CD14-positive monocyte (primary cell): ENCODE measurements around the gene GTF3C6. TPM values are rescaled to one million over a fixed set of nuclear protein-coding genes. Genes with fewer than 3 reads are reported as not detected.

Experiments
- DNase-seq, 3 donors: peaks; one replicate each; pipeline ENCODE4 v3.0.0-alpha.2; 2011 to 2022
- H2AFZ ChIP-seq: 2 replicates; pipeline ENCODE4 v1.6.0; 2012; ENCODE audit warnings: mild to moderate bottlenecking, low read depth, low read length, inconsistent platforms; ENCODE audit not compliant: insufficient read depth, poor library complexity, severe bottlenecking
- H3K27ac ChIP-seq, 2 donors: 1 replicate in 1 of 2; 2 replicates in 1 of 2; pipeline ENCODE4 v1.5.1; 2012 to 2013; ENCODE audit warnings: low read length in 2 of 2, control low read depth in 1 of 2, inconsistent platforms in 1 of 2, low read depth in 1 of 2, mild to moderate bottlenecking in 1 of 2
- H3K27me3 ChIP-seq, 2 donors: one replicate each; pipeline versions ENCODE4 v1.6.0 to v1.6.1; 2011 to 2013; ENCODE audit warnings: low read length in 2 of 2; ENCODE audit not compliant: control insufficient read depth in 2 of 2, insufficient read depth in 2 of 2
- H3K36me3 ChIP-seq, 2 donors: replicated peaks in 1 of 2; 1 replicate in 1 of 2; 2 replicates in 1 of 2; pipeline versions ENCODE4 v1.5.1 to v1.6.1; 2012 to 2013; ENCODE audit warnings: low read length in 2 of 2, control low read depth in 1 of 2, inconsistent platforms in 1 of 2, mild to moderate bottlenecking in 1 of 2; ENCODE audit not compliant: insufficient read depth in 2 of 2, control insufficient read depth in 1 of 2
- H3K4me1 ChIP-seq, 2 donors: 1 replicate in 1 of 2; 2 replicates in 1 of 2; pipeline versions ENCODE4 v1.5.1 to v1.6.1; 2012 to 2013; ENCODE audit warnings: low read length in 2 of 2, control low read depth in 1 of 2, inconsistent platforms in 1 of 2, mild to moderate bottlenecking in 1 of 2, moderate library complexity in 1 of 2; ENCODE audit not compliant: insufficient read depth in 2 of 2, control insufficient read depth in 1 of 2
- H3K4me2 ChIP-seq: replicated peaks from 2 replicates; pipeline ENCODE3; 2012; ENCODE audit warnings: low read length, moderate library complexity, mild to moderate bottlenecking; ENCODE audit not compliant: poor library complexity, severe bottlenecking; ENCODE audit errors: extremely low read depth
- H3K4me3 ChIP-seq, 3 experiments: fragments of 200-600 bp in 1 of 3; sonication (generic) in 1 of 3; replicated peaks in 1 of 3; 1 replicate in 2 of 3; 2 replicates in 1 of 3; pipeline ENCODE4 v1.5.1; 2011 to 2013; ENCODE audit warnings: low read length in 3 of 3, mild to moderate bottlenecking in 3 of 3, control low read depth in 2 of 3, low read depth in 2 of 3, inconsistent platforms in 1 of 3, moderate library complexity in 1 of 3
- H3K79me2 ChIP-seq: 2 replicates; pipeline ENCODE4 v1.6.0; 2012; ENCODE audit warnings: mild to moderate bottlenecking, control low read depth, inconsistent platforms, low read length, moderate library complexity; ENCODE audit not compliant: insufficient read depth
- H3K9ac ChIP-seq: 2 replicates; pipeline ENCODE4 v1.6.0; 2017; ENCODE audit warnings: low read length, mild to moderate bottlenecking; ENCODE audit not compliant: insufficient read depth, poor library complexity, severe bottlenecking
- H3K9me3 ChIP-seq, 2 donors: replicated peaks in 1 of 2; 1 replicate in 1 of 2; 2 replicates in 1 of 2; pipeline versions ENCODE4 v1.5.1 to v1.6.1; 2012 to 2013; ENCODE audit warnings: low read length in 2 of 2, control low read depth in 1 of 2; ENCODE audit not compliant: control insufficient read depth in 1 of 2, insufficient read depth in 1 of 2
- H4K20me1 ChIP-seq: 2 replicates; pipeline ENCODE4 v1.6.0; 2012; ENCODE audit warnings: mild to moderate bottlenecking, low read length, control low read depth, moderate library complexity; ENCODE audit not compliant: insufficient read depth
- H3K27ac Mint-ChIP-seq, 7 donors: one replicate each; pipeline ENCODE4 v1.8.0; 2020; ENCODE audit warnings: mild to moderate bottlenecking in 7 of 7, mixed read lengths in 7 of 7, moderate library complexity in 6 of 7, inconsistent platforms in 2 of 7
- H3K27me3 Mint-ChIP-seq, 3 donors: one replicate each; pipeline ENCODE4 v1.8.0; 2021 to 2022; ENCODE audit warnings: low read depth in 3 of 3, mild to moderate bottlenecking in 3 of 3, mixed read lengths in 3 of 3, moderate library complexity in 3 of 3, inconsistent platforms in 1 of 3
- H3K36me3 Mint-ChIP-seq, 2 donors: one replicate each; pipeline ENCODE4 v1.8.0; 2020; ENCODE audit warnings: mixed read lengths in 2 of 2, inconsistent platforms in 1 of 2, mild to moderate bottlenecking in 1 of 2
- H3K4me1 Mint-ChIP-seq: one replicate; pipeline ENCODE4 v1.8.0; 2020; ENCODE audit warnings: mild to moderate bottlenecking, mixed read lengths
- H3K4me3 Mint-ChIP-seq, 2 donors: one replicate each; pipeline ENCODE4 v1.8.0; 2020; ENCODE audit warnings: mild to moderate bottlenecking in 2 of 2, mixed read lengths in 2 of 2, moderate library complexity in 1 of 2
- H3K9me3 Mint-ChIP-seq, 7 donors: one replicate each; pipeline ENCODE4 v1.8.0; 2020 to 2022; ENCODE audit warnings: mixed read lengths in 7 of 7, mild to moderate bottlenecking in 6 of 7, moderate library complexity in 6 of 7, inconsistent platforms in 2 of 7
- CTCF ChIP-seq: fragments of 200-600 bp; IDR thresholded peaks from one replicate; pipeline ENCODE4 v1.8.0; 2022; ENCODE audit warnings: antibody characterized with exemption, mild to moderate bottlenecking
- WGBS: methylation state at CpG from one replicate; pipeline ENCODE4 v1.1.5; 2013; ENCODE audit warnings: missing lambda C conversion rate; ENCODE audit not compliant: insufficient coverage; 5-methylcytosine and 5-hydroxymethylcytosine counted together
- intact Hi-C, 2 donors: fragments of 100-400 bp; cut with micrococcal nuclease; formaldehyde crosslinking; loops; one replicate each; pipeline versions ENCODE4 v1.15.0 to v1.15.1; 2023
- polyA plus RNA-seq, 3 donors: library from polyadenylated mRNA; depleted of rRNA in 1 of 3; unstranded in 2 of 3; stranded (reverse) in 1 of 3; fragments of 300-500 nt in 2 of 3; fragments of >200 nt in 1 of 3; fragmentation: Illumina TruSeq in 2 of 3; gene quantifications; 1 replicate in 2 of 3; 2 replicates in 1 of 3; pipeline ENCODE4 v1.2.3, GENCODE V29; 2012 to 2021

Gene GTF3C6
- polyA plus RNA-seq, 3 donors = 15.1 to 93.9 (median 91.1) TPM

GRCh38 chr6:110999634-111000270 lies 41.2 kb downstream of the GTF3C6 start:
- Mint-ChIP-seq H3K4me3 (no peak overlapping the region), H3K4me1 (no peaks in the 10 kb centered on the region), H3K27me3 (no peaks in the 10 kb centered on the region), H3K27ac (no peak overlapping the region), H3K9me3 (no peaks in the 10 kb centered on the region), H3K36me3 (peaks cover 72 to 84% of the 10 kb centered on the region in 2 donors)
- Histone ChIP-seq H3K9me3 (no peaks in the 10 kb centered on the region), H3K27ac (no peak overlapping the region), H3K79me2 (no peaks in the 10 kb centered on the region), H3K4me3 (no peak overlapping the region), H2AFZ (no peak overlapping the region), H3K9ac (no peak overlapping the region), H3K4me1 (no peaks in the 10 kb centered on the region), H3K36me3 (peaks cover 72 to 91% of the 10 kb centered on the region in 2 donors), H3K4me2 (no peak overlapping the region), H4K20me1 (no peaks in the 10 kb centered on the region), H3K27me3 (no peaks in the 10 kb centered on the region)
- DNase-seq = no peak
- 20% methylated on average over 1 of the region's 2 CpGs for WGBS
- TF ChIP-seq CTCF = peak; percentile 51
- intact Hi-C loops = loop anchor here in 1 of 2 donors (10.0 kb wide), 1 partner anchor 475 kb away; no protein-coding TSS in a partner anchor

- H3K4me2 ChIP-seq = no peak overlapping the region
- Mint-ChIP-seq H3K9me3 (no peaks in the 10 kb centered on the region), H3K27ac (peak overlapping the region in 1 of 7 donors; percentile 46), H3K36me3 (peaks cover 61 to 84% of the 10 kb centered on the region in 2 donors), H3K4me1 (no peaks in the 10 kb centered on the region), H3K4me3 (no peak overlapping the region), H3K27me3 (peaks cover 0 to 2% (median 0%) of the 10 kb centered on the region in 3 donors)
- H4K20me1 ChIP-seq = no peaks in the 10 kb centered on the region
- no peaks in the 10 kb centered on the region for H3K79me2 ChIP-seq
- no peak overlapping the region for H2AFZ ChIP-seq
- no peak for TF ChIP-seq CTCF
- H3K9me3 ChIP-seq = no peaks in the 10 kb centered on the region
- no peak overlapping the region for H3K9ac ChIP-seq
- no peak overlapping the region for H3K4me3 ChIP-seq
- intact Hi-C loops = loop anchor here in 1 of 2 donors (10.0 kb wide), 1 partner anchor 478 kb away; no protein-coding TSS in a partner anchor
- no peak overlapping the region for H3K27ac ChIP-seq
- peaks cover 72 to 91% of the 10 kb centered on the region in 2 donors for H3K36me3 ChIP-seq
- H3K4me1 ChIP-seq = no peaks in the 10 kb centered on the region
- H3K27me3 ChIP-seq = no peaks in the 10 kb centered on the region
- DNase-seq = no peak
- WGBS = 100% methylated on average over 1 of the region's 3 CpGs
Measured at GRCh38 chr6:111002350-111002749, 43.8 kb downstream of the GTF3C6 start.
